Stimulated activated CD8-positive, alpha-beta memory T cell treated with anti-CD3 and anti-CD28 coated beads, Interleukin-12 subunit alpha, Interleukin-12 subunit beta, amount 100 ng/mL, for 4 hours (primary cell): ENCODE measurements around the gene KLF6.

Source experiments
- DNase-seq: peaks from one replicate; pipeline ENCODE4 v3.0.0-alpha.2; 2020; ENCODE audit warnings: low read depth

The KLF6 gene

GRCh38 chr10:3811291-3811870 is 26.4 kb upstream of the KLF6 start:
- no peak for DNase-seq

DNA sequence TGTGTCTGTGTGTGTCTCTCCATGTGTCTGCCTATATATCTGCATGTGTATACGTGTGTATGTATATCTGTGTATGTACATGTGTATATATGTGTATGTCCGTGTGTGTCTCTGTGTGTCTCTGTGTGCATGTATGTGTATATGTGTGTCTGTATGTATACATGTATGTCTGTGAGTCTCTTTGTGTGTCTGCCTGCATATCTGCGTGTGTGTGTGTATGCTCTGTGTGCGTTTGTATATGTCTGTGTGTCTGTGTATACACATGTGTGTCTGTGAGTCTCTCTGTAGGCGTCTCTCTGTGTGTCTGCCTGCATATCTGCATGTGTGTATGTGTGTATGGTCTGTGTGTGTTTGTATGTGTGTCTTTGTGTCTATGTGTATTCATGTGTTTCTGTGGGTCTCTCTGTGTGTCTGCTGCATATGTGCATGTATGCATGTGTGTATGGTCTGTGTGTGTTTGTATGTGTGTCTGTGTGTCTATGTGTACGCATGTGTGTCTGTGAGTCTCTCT is 23.7 kb upstream of the KLF6 start:
- no peak for DNase-seq

- DNase-seq = no peak
Observed at GRCh38 chr10:3807928-3808496, 23.0 kb upstream of the KLF6 start.

GRCh38 chr10:3807211-3807927 is 22.4 kb upstream of the KLF6 start:
- no peak for DNase-seq

GRCh38 chr10:3806603-3807002 is 21.6 kb upstream of the KLF6 start:
- DNase-seq = no peak

DNA sequence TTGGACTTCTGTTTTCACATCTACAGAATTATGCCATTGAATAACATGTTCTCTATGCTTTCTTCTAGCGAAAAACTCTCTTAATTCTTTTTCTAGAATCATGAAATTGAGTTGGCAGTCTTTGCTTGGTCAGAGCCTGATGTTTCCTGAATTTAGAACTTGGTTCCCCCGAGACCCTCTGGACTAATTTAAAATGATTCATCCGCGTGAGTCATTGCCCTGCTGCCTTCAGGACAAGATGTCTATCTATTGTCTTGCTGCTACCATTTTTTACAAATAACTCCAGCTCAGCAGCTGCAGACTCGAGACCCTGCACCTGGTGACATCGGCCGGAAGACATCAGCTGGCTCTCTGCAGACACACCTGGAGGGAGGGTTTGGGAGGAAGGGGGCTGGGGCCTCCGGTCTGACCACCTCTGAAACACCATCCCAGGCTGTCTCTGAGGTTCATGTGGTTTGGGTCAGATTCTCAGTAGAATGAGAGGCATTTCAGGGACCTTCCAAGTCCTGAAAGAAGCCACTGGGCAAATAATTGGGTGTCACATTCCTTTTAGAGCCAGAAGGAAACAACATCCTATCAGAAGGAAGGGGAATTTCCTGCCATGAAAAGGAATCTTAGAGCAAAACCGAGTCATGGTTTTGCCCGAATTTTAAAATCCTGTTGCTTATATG is 20.9 kb upstream of the KLF6 start:
- DNase-seq = no peak

DNA sequence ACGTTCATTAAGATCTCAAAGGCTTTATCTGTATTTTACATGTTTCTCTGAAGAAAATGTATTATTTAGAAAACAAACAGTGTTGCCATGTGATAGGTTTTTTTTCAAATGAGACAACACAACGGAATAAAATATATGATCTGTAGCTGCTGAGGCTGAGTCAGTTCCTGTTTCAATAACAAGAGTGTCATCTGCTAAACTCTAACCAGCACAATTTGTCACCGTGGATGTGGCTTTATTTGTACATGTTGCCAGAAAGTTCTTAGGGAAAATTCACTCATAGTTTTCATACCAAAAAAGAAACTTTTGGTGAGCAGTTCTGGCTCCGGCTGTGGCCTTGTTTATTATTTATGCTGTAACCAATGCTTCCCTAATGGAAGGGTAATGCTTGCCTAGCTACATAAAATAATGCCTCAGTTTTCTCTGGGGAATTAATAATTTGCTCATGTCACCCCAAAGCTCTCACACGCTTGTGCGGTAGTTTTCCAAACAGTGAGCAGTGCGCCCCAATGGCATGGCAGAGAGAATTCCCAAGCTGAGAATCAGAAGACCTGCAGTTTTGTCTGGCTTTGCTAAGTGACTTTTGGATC is 20.3 kb upstream of the KLF6 start:
- no peak for DNase-seq

GRCh38 chr10:3803927-3804741 is 19.1 kb upstream of the KLF6 start:
- DNase-seq = no peak

DNA sequence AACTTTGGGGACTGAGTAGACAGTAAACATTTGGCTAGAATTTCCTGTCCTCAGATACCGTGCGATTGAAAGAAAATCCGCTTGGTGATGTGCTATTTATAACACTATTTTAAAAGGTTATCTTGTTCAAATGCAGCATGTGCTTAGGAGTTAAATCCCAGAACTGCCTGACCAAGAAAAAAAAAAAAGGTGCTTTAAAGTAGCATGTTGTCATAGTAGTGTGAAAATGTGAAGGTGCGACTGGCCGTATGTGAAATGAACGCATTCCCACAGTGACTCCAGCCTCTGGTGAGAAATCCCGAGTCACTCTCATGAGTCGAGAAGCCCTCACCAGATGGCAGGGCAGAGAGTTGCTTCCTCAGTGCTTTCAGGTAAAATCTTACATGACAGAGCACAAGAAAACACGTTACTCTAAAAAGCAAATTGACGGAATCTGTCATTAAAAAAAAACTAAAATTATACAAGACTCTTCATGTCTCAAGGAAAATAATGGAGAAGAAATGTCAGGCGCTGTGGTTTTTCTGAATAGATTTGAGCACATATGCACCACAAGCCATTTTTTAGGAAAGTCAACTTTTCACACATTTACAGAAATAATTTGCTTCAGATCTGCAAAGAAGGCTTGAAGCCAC is 18.4 kb upstream of the KLF6 start:
- DNase-seq = no peak

- DNase-seq = no peak
Observed at GRCh38 chr10:3802526-3803265, 17.7 kb upstream of the KLF6 start.

GRCh38 chr10:3801558-3802192 is 16.7 kb upstream of the KLF6 start:
- DNase-seq = no peak

DNA sequence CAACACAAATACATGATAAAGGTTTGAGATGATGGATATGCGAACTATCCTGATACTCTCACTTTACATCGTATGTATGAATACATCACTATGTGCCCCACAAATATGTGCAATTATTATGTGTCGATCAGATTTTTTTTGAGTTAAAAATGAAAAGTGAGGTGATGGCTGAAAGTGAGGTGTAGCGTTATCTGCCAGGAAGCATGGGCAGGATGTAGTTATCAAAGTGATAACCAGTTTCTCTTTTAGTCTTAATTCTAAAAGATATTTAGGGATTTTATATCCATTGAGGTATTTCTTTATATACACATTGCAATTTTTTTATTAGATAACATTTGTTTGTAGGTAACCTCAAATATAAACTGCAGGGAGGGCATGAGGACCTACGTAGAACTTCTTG is 15.6 kb upstream of the KLF6 start:
- DNase-seq = no peak

GRCh38 chr10:3797750-3798149 is 12.7 kb upstream of the KLF6 start:
- no peak for DNase-seq

DNA sequence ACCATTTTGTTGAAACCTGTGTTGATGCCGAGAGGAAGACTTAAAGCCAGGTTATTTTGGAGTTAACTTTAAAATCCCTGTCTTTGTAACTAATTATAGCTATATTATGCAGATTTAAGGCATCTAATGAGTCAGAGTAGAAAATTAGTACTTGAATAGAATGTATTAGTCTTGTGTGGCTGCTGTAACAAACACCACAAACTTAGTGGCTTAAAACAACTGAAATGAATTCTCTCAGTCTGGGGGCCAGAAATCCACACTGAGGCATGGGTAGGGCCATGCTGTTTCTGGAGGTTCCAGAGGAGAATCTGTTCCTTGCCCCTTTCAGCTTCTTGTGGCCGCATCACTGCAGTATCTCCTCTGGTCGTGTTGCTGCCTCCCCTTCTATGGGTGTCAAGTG is 8.5 kb upstream of the KLF6 start:
- DNase-seq = no peak

DNA sequence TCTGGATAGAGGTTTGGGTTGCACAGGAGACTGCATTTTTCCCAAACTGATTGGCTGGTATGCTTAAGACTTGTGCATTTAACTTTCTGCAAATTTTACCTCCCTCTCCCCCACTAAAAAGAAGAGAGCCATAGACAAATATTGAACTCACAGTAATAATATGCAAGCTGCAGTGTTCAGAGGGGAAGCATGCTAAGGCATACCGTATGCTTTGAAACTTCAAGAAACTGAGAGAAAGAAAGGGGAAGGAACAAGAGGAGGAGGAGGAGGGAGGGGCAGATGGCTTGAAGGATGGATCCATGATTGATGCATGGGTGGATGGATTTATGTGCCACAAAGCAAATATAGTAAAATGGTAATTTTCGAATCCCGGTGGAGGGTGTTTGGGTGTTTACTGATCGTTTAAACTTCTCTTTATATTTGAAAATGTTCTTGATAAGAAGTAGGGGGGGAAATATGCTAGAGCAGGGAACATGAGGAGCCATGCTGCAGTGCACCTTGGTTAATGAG is 7.8 kb upstream of the KLF6 start:
- DNase-seq = no peak

DNA sequence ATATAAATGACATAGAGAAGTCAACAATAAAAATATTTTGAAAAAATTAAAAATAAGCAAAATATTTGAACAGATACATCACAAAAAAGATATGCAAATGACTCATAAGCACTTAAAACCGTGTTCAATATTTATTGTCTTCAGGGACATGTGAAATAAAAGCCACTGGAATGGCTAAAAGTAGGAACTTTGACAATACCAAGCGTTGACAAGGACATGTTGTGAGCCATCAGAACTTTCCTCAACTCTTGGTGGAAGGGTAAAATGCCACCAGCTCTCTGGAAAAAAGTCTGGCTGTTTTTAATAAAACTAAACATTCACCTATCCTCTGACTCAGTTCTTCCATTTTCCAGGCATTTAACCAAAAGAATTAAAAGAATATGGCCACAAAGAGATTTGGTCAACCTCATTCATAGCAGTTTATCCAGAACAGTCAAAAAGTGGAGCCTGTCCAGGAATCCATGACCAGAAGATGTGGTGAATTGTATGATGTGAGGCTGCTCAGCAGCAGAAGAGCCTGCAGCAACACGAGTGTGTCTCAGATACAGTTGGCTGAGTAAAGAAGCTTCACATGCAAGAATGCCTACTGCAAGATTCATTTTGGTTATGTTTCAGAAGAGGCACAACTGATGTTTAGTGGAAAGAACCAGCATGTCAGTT is 7.1 kb upstream of the KLF6 start:
- DNase-seq = no peak

DNA sequence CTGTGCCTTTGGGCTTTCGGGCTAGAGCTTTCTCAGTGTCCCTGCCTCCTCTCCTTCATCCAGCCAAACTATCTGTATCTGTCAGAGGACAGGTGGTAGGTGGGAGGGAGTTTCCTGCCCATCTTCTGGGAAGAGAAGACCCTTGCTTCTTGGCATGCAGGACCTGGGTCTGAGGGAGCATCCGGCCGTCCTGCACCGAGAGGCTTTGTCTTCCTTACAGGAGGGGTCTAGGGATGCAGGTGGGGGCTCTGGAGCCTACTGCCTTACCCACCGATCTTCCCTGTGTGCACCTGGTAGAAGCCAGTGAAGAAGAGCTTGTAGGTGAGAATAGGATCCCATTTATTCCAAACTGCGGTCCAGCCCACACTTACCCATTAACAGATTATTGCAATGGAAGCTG is 5.8 kb upstream of the KLF6 start:
- no peak for DNase-seq

DNA sequence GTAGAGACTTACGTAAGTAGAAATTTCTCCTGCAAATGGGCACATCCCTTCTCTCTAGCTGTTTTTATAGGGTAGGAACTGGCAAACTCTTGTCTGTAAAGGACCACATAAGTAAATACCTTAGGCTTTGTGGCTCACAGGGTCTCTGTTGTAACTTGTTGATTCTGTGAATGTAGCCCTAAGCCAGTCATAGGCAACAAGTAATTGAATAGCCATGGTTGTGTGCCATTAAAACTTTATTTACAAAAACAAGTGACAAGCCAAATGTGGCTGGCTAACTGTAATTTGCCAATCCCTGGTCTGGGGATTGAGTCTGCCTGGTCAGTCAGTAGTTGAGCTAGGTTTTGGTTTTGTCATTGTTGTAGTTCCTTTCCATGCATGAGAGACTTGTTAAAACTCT is 5.3 kb upstream of the KLF6 start:
- DNase-seq = no peak

- DNase-seq = no peak
Observed at GRCh38 chr10:3789621-3790020, 4.6 kb upstream of the KLF6 start.
